ENCODE measurements around the gene QPCT.

QPCT gene

GRCh38 chr2:37418956-37419355 lies 74.5 kb downstream of the QPCT start:
- DNase-seq (ENCODE audit: extremely low read depth, low read depth): no peak
- no peak overlapping the region for H3K4me3 ChIP-seq (replicated peaks; ENCODE audit: low read depth, low read length)
- TF ChIP-seq CTCF (IDR thresholded peaks at IDR 0.05; ENCODE audit: low read depth, low read length, missing control alignments): no peak

- no peak for DNase-seq (ENCODE audit: extremely low read depth, low read depth)
- H3K4me3 ChIP-seq (replicated peaks; ENCODE audit: low read depth, low read length): no peak overlapping the region
- TF ChIP-seq CTCF (IDR thresholded peaks at IDR 0.05; ENCODE audit: low read depth, low read length, missing control alignments): no peak
These were observed 77.3 kb downstream of the QPCT start for GRCh38 chr2:37421686-37422085.

GRCh38 chr2:37422816-37423215 lies 78.4 kb downstream of the QPCT start:
- no peak for TF ChIP-seq CTCF (IDR thresholded peaks at IDR 0.05; ENCODE audit: low read depth, low read length, missing control alignments)
- no peak for DNase-seq (ENCODE audit: extremely low read depth, low read depth)
- H3K4me3 ChIP-seq (replicated peaks; ENCODE audit: low read depth, low read length): no peak overlapping the region
